Epithelial cell of proximal tubule (primary cell): ENCODE data around the gene ATP5MG. TPM values are rescaled to one million over a fixed set of nuclear protein-coding genes. Genes with fewer than 3 reads are reported as not detected.

Experiments
- DNase-seq: peaks from one replicate; pipeline ENCODE4 v3.0.0-alpha.2; 2011; ENCODE audit warnings: low read depth
- H3K4me3 ChIP-seq: 2 replicates; pipeline ENCODE4 v1.5.1; 2011; ENCODE audit warnings: low read depth, mild to moderate bottlenecking, low read length
- CTCF ChIP-seq: conservative IDR thresholded peaks from 2 replicates; pipeline ENCODE4 v1.5.1; 2012; ENCODE audit warnings: low read depth, mild to moderate bottlenecking, low read length
- total RNA-seq: library from RNA; depleted of rRNA; stranded (reverse); fragments of >200 nt; gene quantifications from 2 replicates; pipeline ENCODE4 v1.2.3, GENCODE V29; 2015

Gene ATP5MG
- total RNA-seq, 1 donor from 2014 or later: 82.7 TPM

- DNase-seq: no peak
- peak overlapping the region; percentile 63 for H3K4me3 ChIP-seq
- TF ChIP-seq CTCF: no peak
These were observed 34.0 kb downstream of the ATP5MG start for GRCh38 chr11:118435290-118435892.

- TF ChIP-seq CTCF: no peak
These were observed 34.7 kb downstream of the ATP5MG start, which contains the start of gene KMT2A for GRCh38 chr11:118435893-118436624. Gene KMT2A, plus strand, starts transcription at chr11:118436492. Its CDS starts 21 bp downstream, at chr11:118436513.

GRCh38 chr11:118436639-118437207 lies 35.3 kb downstream of the ATP5MG start:
- TF ChIP-seq CTCF: no peak
- H3K4me3 ChIP-seq: peak overlapping the region; percentile 91
- no peak for DNase-seq

More at GRCh38 chr11:118435893-118436624, 34.7 kb downstream of the ATP5MG start, which contains the start of gene KMT2A:
- peak within 1 kb of the TSS; percentile 91 for H3K4me3 ChIP-seq
- no peak for DNase-seq

- peak overlapping the region; percentile 91 for H3K4me3 ChIP-seq
- no peak for TF ChIP-seq CTCF
- no peak for DNase-seq
These were observed 36.1 kb downstream of the ATP5MG start for GRCh38 chr11:118437208-118438125.

GRCh38 chr11:118438314-118438931 lies 37.0 kb downstream of the ATP5MG start:
- DNase-seq: no peak
- no peak for TF ChIP-seq CTCF
- H3K4me3 ChIP-seq: peak overlapping the region; percentile 91

GRCh38 chr11:118439646-118440045 lies 38.2 kb downstream of the ATP5MG start:
- no peak overlapping the region for H3K4me3 ChIP-seq
- no peak for TF ChIP-seq CTCF
- DNase-seq: no peak
